GM23338 (cell line): ENCODE data around the gene SF3B3. TPM values are rescaled to one million over a fixed set of nuclear protein-coding genes. Genes with fewer than 3 reads are reported as not detected.

ENCODE experiments used
- ATAC-seq: fragments of 200-7000 bp; cut with Tn5 transposase; 3 replicates; pipeline ENCODE4 v1.9.1; 2020
- DNase-seq: peaks from one replicate; pipeline ENCODE4 v3.0.0-alpha.2; 2015; ENCODE audit warnings: low spot score
- H2AFZ ChIP-seq: fragments of 200-600 bp; sonication (generic); 2 replicates; pipeline ENCODE4 v1.8.0; 2016; ENCODE audit warnings: antibody characterized with exemption, mild to moderate bottlenecking, moderate library complexity
- H3F3A ChIP-seq: fragments of 200-600 bp; sonication (generic); replicated peaks from 2 replicates; pipeline ENCODE4 v1.8.0; 2017; ENCODE audit warnings: antibody characterized with exemption, mixed run types, low read depth
- H3K27ac ChIP-seq: fragments of 200-600 bp; sonication (generic); 2 replicates; pipeline ENCODE4 v1.6.1; 2016; ENCODE audit warnings: low read depth
- H3K27me3 ChIP-seq: fragments of 200-600 bp; sonication (generic); 2 replicates; pipeline ENCODE4 v1.8.0; 2016; ENCODE audit warnings: mild to moderate bottlenecking, mixed run types, moderate library complexity; ENCODE audit not compliant: insufficient read depth
- H3K36me3 ChIP-seq: fragments of 200-600 bp; sonication (generic); 2 replicates; pipeline ENCODE4 v1.8.0; 2016; ENCODE audit warnings: mild to moderate bottlenecking; ENCODE audit not compliant: insufficient read depth
- H3K4me1 ChIP-seq: fragments of 200-600 bp; sonication (generic); 2 replicates; pipeline ENCODE4 v1.8.0; 2016; ENCODE audit warnings: mild to moderate bottlenecking, moderate library complexity; ENCODE audit not compliant: insufficient read depth
- H3K4me2 ChIP-seq: fragments of 200-600 bp; sonication (generic); 2 replicates; pipeline ENCODE4 v1.7.1; 2017; ENCODE audit warnings: mixed run types
- H3K4me3 ChIP-seq: fragments of 200-600 bp; sonication (generic); 2 replicates; pipeline ENCODE4 v1.6.1; 2016; ENCODE audit warnings: mixed run types
- H3K79me2 ChIP-seq: fragments of 200-600 bp; sonication (generic); replicated peaks from 2 replicates; pipeline ENCODE4 v1.8.0; 2017; ENCODE audit warnings: mild to moderate bottlenecking; ENCODE audit not compliant: insufficient read depth
- H3K9me2 ChIP-seq: fragments of 200-600 bp; sonication (generic); 2 replicates; pipeline ENCODE4 v1.8.0; 2017; ENCODE audit not compliant: insufficient read depth
- H4K20me1 ChIP-seq: fragments of 200-600 bp; sonication (generic); replicated peaks from 2 replicates; pipeline ENCODE4 v1.8.0; 2017; ENCODE audit warnings: mild to moderate bottlenecking; ENCODE audit not compliant: insufficient read depth
- H3K27ac Mint-ChIP-seq: 2 replicates; pipeline ENCODE4 v1.8.0; 2020; ENCODE audit warnings: inconsistent platforms, mild to moderate bottlenecking, moderate library complexity, mixed read lengths
- H3K27me3 Mint-ChIP-seq: 3 replicates; pipeline ENCODE4 v1.8.0; 2022; ENCODE audit warnings: low read depth, mild to moderate bottlenecking, moderate library complexity, mixed read lengths, inconsistent platforms; ENCODE audit not compliant: insufficient read depth, poor library complexity
- H3K36me3 Mint-ChIP-seq: 3 replicates; pipeline ENCODE4 v1.8.0; 2021; ENCODE audit warnings: low read depth, mild to moderate bottlenecking, inconsistent platforms, moderate library complexity, mixed read lengths
- H3K4me1 Mint-ChIP-seq: 3 replicates; pipeline ENCODE4 v1.8.0; 2020; ENCODE audit warnings: mild to moderate bottlenecking, inconsistent platforms, mixed read lengths
- H3K4me3 Mint-ChIP-seq: 3 replicates; pipeline ENCODE4 v1.8.0; 2021; ENCODE audit warnings: moderate library complexity, mild to moderate bottlenecking, inconsistent platforms, mixed read lengths
- H3K9me3 Mint-ChIP-seq: 3 replicates; pipeline ENCODE4 v1.8.0; 2020; ENCODE audit warnings: moderate library complexity, mild to moderate bottlenecking, inconsistent platforms, mixed read lengths
- CREB1 ChIP-seq: fragments of 250-450 bp; sonication (Bioruptor Pico); IDR thresholded peaks from 2 replicates; pipeline ENCODE4 v1.5.0; 2020; ENCODE audit warnings: low read depth, mild to moderate bottlenecking, moderate library complexity
- CTCF ChIP-seq, 2 experiments: fragments of 200-600 bp in 1 of 2; sonication (generic) in 1 of 2; conservative IDR thresholded peaks; 2 replicates each; pipeline versions ENCODE4 v1.5.1 to v1.6.1; 2016 to 2017; ENCODE audit warnings: antibody characterized with exemption in 2 of 2, low read depth in 2 of 2, mild to moderate bottlenecking in 2 of 2, moderate library complexity in 1 of 2
- EZH2 ChIP-seq: fragments of 200-600 bp; sonication (generic); IDR thresholded peaks from one replicate; pipeline ENCODE4 v1.8.0; 2017; ENCODE audit warnings: antibody characterized with exemption, mild to moderate bottlenecking, low read depth; ENCODE audit not compliant: unreplicated experiment
- EZH2phosphoT487 ChIP-seq: fragments of 200-600 bp; sonication (generic); IDR thresholded peaks from one replicate; pipeline ENCODE4 v1.8.1; 2018; ENCODE audit warnings: antibody characterized with exemption; ENCODE audit not compliant: unreplicated experiment
- POLR2AphosphoS5 ChIP-seq: IDR thresholded peaks from 2 replicates; pipeline ENCODE4 v1.6.1; 2016; ENCODE audit warnings: antibody characterized with exemption, low read depth
- REST ChIP-seq: IDR thresholded peaks from one replicate; pipeline ENCODE4 v1.6.1; 2018; ENCODE audit warnings: antibody characterized with exemption; ENCODE audit not compliant: unreplicated experiment
- STAT1 ChIP-seq: IDR thresholded peaks from one replicate; pipeline ENCODE4 v1.6.1; 2016; ENCODE audit warnings: antibody characterized with exemption; ENCODE audit not compliant: unreplicated experiment
- ZNF114 ChIP-seq: fragments of 250-450 bp; sonication (Bioruptor Pico); IDR thresholded peaks from 2 replicates; pipeline ENCODE4 v1.5.0; 2020; ENCODE audit warnings: mild to moderate bottlenecking, moderate library complexity
- polyA plus RNA-seq: library from polyadenylated mRNA; unstranded; fragments of >200 nt; fragmentation: Nextera tagmentation; extraction: Ambion mirVana; gene quantifications from 2 replicates; pipeline ENCODE4 v1.2.1, GENCODE V29; 2016
- total RNA-seq: library from RNA; depleted of rRNA; stranded (reverse); fragments of >200 nt; shearing (Covaris generic); gene quantifications from 2 replicates; pipeline ENCODE4 v1.2.3, GENCODE V29; 2014

SF3B3 gene
- total and polyA plus RNA-seq, 2 experiments from 2014 or later, result 202 to 289 TPM

GRCh38 chr16:70565053-70565452 is 41.4 kb downstream of the SF3B3 start:
- Histone ChIP-seq H3F3A (peaks cover 71% of the 10 kb centered on the region), H3K27ac (peak overlapping the region; percentile 65; the same call in 1 of the 2 replicates), H3K9me2 (no peaks in the 10 kb centered on the region), H3K27me3 (no peaks in the 10 kb centered on the region), H3K4me2 (no peak overlapping the region), H2AFZ (no peak overlapping the region), H3K36me3 (peaks cover 98% of the 10 kb centered on the region), H4K20me1 (peaks cover 72% of the 10 kb centered on the region), H3K4me1 (no peaks in the 10 kb centered on the region), H3K79me2 (peaks cover 30% of the 10 kb centered on the region), H3K4me3 (no peak overlapping the region)
- Mint-ChIP-seq H3K27me3 (peaks cover 5% of the 10 kb centered on the region), H3K27ac (no peak overlapping the region), H3K4me1 (no peaks in the 10 kb centered on the region), H3K4me3 (no peak overlapping the region), H3K36me3 (peaks cover 99% of the 10 kb centered on the region), H3K9me3 (no peaks in the 10 kb centered on the region)
- DNase-seq (no peak), ATAC-seq (no peak)
- TF ChIP-seq CREB1 (CRISPR knock-in tag) (no peak), REST (no peak), CTCF (conservative IDR thresholded peaks at IDR 0.05; ENCODE audit: low read depth in 2 of 2) (no peak)

- Histone ChIP-seq H3K4me2 (no peak overlapping the region), H3K9me2 (no peaks in the 10 kb centered on the region), H3K27ac (peak overlapping the region; percentile 15; the same call in 1 of the 2 replicates), H3K36me3 (peaks cover 94% of the 10 kb centered on the region), H2AFZ (no peak overlapping the region), H3K4me1 (no peaks in the 10 kb centered on the region), H3K79me2 (peaks cover 12% of the 10 kb centered on the region), H3F3A (peaks cover 82% of the 10 kb centered on the region), H3K27me3 (no peaks in the 10 kb centered on the region), H3K4me3 (no peak overlapping the region), H4K20me1 (peaks cover 82% of the 10 kb centered on the region)
- Mint-ChIP-seq H3K4me3 (no peak overlapping the region), H3K4me1 (peaks cover 12% of the 10 kb centered on the region; the same call in 2 of the 3 replicates), H3K9me3 (no peaks in the 10 kb centered on the region; the same call in 2 of the 3 replicates), H3K36me3 (peaks cover 100% of the 10 kb centered on the region), H3K27me3 (peaks cover 15% of the 10 kb centered on the region), H3K27ac (no peak overlapping the region)
- ATAC-seq (no peak), DNase-seq (no peak)
- TF ChIP-seq EZH2phosphoT487, result no peak
- TF ChIP-seq EZH2, result no peak
- TF ChIP-seq REST, result no peak
- no peak for TF ChIP-seq ZNF114 (CRISPR knock-in tag)
- no peak for TF ChIP-seq CREB1 (CRISPR knock-in tag)
- TF ChIP-seq POLR2AphosphoS5, result no peak
- no peak for TF ChIP-seq STAT1
Observed at GRCh38 chr16:70568601-70569237, 45.1 kb downstream of the SF3B3 start.
